Measurements from ENCODE around the gene TMCC3.

Gene TMCC3

DNA sequence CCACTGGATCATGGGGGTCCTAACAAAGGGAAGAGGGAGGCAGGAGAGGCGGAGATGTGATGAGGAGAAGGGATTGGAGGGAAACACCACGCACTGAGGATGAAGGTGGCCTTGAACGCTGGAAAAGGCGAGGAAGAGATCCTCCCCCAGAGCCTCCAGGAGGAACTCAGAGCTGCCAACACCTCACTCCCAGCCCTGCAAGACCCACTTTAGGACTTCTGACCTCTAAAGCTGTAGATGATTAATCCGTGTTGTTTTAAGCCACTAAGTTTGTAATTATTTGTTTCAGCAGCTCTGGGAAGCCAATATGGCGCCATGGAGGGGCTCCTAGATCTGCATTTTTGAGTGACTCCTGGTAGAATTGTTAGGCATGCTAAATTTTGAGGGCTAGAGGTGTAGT is 116.1 kb downstream of the TMCC3 start:
- TF ChIP-seq FOXP2 (optimal IDR thresholded peaks at IDR 0.05; ENCODE audit: borderline replicate concordance, extremely low read depth, extremely low read length, insufficient read depth) (no peak), POLR2AphosphoS5 (IDR thresholded peaks at IDR 0.05; ENCODE audit: low read depth, low read length) (no peak)

DNA sequence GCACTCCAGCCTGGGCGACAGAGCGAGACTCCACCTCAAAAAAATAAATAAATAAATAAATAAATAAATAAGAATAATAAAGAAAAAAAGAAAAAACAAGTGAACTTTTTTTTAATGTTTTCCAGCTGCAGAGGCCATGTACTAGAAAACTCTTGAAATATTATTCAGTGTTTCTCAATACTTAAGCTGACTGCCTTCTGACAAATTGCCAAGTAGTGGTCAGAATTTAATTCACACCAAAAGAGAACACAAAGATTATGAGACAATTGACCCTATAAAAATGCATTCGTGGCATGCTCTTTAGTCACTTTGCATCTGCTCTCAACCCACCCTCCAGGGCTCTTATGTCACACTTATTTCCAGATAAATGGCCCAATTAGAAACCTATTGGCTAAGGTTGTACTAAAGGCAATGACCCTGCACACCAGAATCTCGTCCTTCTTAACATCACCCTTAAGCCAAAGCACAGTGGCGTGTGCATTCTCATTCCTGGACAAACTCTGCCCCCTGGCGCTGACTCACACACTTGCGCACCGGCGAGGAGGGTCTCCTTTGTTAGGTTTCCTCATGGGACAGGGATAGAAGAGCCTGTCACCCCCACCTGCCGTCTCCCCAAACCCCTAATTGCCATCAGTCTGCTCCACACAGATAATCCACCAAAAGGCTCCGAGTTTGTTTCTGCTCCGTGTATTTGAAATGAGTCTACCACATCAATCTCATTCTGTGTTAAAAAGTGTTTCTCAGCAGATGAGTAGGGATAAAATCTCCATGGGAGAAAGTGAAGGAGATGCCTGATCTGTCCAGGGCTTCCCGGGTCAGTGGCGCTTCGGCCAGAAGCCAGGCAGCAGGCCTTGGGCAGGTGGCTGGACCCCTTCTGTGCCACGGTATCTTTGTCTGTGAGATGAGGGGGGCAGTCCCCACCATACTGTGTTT is 117.6 kb downstream of the TMCC3 start:
- no peak for TF ChIP-seq POLR2AphosphoS5 (IDR thresholded peaks at IDR 0.05; ENCODE audit: low read depth, low read length)
- TF ChIP-seq SIN3A (IDR thresholded peaks at IDR 0.05; ENCODE audit: borderline replicate concordance, insufficient read depth, low read length) = no peak
- no peak for TF ChIP-seq TAF1 (IDR thresholded peaks at IDR 0.05; ENCODE audit: borderline replicate concordance, insufficient read depth, low read length)
- TF ChIP-seq, protein P1, sequence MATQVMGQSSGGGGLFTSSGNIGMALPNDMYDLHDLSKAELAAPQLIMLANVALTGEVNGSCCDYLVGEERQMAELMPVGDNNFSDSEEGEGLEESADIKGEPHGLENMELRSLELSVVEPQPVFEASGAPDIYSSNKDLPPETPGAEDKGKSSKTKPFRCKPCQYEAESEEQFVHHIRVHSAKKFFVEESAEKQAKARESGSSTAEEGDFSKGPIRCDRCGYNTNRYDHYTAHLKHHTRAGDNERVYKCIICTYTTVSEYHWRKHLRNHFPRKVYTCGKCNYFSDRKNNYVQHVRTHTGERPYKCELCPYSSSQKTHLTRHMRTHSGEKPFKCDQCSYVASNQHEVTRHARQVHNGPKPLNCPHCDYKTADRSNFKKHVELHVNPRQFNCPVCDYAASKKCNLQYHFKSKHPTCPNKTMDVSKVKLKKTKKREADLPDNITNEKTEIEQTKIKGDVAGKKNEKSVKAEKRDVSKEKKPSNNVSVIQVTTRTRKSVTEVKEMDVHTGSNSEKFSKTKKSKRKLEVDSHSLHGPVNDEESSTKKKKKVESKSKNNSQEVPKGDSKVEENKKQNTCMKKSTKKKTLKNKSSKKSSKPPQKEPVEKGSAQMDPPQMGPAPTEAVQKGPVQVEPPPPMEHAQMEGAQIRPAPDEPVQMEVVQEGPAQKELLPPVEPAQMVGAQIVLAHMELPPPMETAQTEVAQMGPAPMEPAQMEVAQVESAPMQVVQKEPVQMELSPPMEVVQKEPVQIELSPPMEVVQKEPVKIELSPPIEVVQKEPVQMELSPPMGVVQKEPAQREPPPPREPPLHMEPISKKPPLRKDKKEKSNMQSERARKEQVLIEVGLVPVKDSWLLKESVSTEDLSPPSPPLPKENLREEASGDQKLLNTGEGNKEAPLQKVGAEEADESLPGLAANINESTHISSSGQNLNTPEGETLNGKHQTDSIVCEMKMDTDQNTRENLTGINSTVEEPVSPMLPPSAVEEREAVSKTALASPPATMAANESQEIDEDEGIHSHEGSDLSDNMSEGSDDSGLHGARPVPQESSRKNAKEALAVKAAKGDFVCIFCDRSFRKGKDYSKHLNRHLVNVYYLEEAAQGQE (IDR thresholded peaks at IDR 0.05; ENCODE audit: insufficient read depth in 1 of 2, low read depth in 2 of 2, low read length in 2 of 2) = no peak
- TF ChIP-seq FOXP2 (optimal IDR thresholded peaks at IDR 0.05; ENCODE audit: borderline replicate concordance, extremely low read depth, extremely low read length, insufficient read depth) = no peak

DNA sequence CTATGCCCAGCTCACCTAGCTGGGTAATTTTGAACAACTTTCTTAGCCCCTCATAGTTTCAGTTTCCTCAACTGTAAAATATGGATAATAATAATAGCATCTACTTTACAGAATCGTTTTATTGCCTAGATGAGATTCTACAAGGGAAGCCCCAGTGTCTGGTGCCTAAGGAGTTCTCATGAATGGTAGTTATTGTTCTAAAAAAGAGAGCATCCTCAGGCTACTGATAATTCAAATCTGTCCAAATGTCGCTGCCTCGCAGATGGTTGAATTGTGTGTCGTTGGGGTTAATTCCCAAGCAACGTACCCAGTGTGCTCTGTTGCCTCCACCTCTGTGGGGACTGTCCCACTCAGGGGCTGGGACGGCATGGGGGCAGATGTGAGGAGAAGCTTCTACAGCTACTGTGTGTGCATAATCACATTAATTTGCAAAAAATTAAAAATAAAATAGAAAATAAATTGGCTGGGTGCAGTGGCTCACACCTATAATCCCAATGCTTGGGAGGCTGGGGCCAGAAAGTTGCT is 119.1 kb downstream of the TMCC3 start:
- TF ChIP-seq, protein P1 (IDR thresholded peaks at IDR 0.05; ENCODE audit: insufficient read depth in 1 of 2, low read depth in 2 of 2, low read length in 2 of 2) = no peak
- TF ChIP-seq FOXP2 (optimal IDR thresholded peaks at IDR 0.05; ENCODE audit: borderline replicate concordance, extremely low read depth, extremely low read length, insufficient read depth) (no peak), SIN3A (IDR thresholded peaks at IDR 0.05; ENCODE audit: borderline replicate concordance, insufficient read depth, low read length) (no peak), POLR2AphosphoS5 (IDR thresholded peaks at IDR 0.05; ENCODE audit: low read depth, low read length) (no peak), TAF1 (IDR thresholded peaks at IDR 0.05; ENCODE audit: borderline replicate concordance, insufficient read depth, low read length) (no peak)

DNA sequence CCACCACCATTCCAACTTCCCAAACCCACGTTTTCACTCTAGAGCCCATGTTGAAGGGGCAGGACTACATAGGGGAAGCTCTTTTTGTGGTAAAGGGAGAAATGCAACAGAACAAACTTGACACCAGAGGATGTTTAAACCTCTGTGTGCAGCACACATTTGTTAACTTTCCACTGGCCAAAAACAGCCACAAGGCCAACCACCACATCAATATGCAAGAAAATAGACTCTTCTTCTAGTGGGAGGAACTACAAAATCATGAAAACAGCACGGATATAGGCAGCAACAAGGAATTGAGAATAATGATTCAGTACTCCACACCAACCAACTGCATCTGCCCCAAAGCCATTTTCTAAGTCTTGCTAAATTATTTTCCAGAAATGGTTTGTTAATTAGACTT is 124.4 kb downstream of the TMCC3 start:
- TF ChIP-seq SIN3A (IDR thresholded peaks at IDR 0.05; ENCODE audit: borderline replicate concordance, insufficient read depth, low read length) (no peak), POLR2AphosphoS5 (IDR thresholded peaks at IDR 0.05; ENCODE audit: low read depth, low read length) (no peak), TAF1 (IDR thresholded peaks at IDR 0.05; ENCODE audit: borderline replicate concordance, insufficient read depth, low read length) (no peak), FOXP2 (optimal IDR thresholded peaks at IDR 0.05; ENCODE audit: borderline replicate concordance, extremely low read depth, extremely low read length, insufficient read depth) (no peak)
- TF ChIP-seq, protein P1 (IDR thresholded peaks at IDR 0.05; ENCODE audit: insufficient read depth in 1 of 2, low read depth in 2 of 2, low read length in 2 of 2) = no peak

All from PFSK-1 (cell line).